Panc1 (cell line): ENCODE measurements around the gene LHPP. TPM values are rescaled to one million over a fixed set of nuclear protein-coding genes. Genes with fewer than 3 reads are reported as not detected.

Source experiments
- ATAC-seq: fragments of 200-7000 bp; cut with Tn5 transposase; 2 replicates; pipeline ENCODE4 v1.9.1; 2020; ENCODE audit warnings: mild to moderate bottlenecking, moderate library complexity
- BruUV-seq: library from RNA; stranded (reverse); fragments of 400-500 nt; replicated peaks from 2 replicates; lab custom pipeline; 2021; lab: Mats Ljungman, UMichigan
- CTCF ChIA-PET: fragments of 300-600 bp; sonication (Branson Sonifier 250); formaldehyde crosslinking; loops from one replicate; lab custom pipeline; 2022; ENCODE audit warnings: antibody characterized with exemption; lab: Charles Lee
- POLR2A ChIA-PET: fragments of 300-600 bp; sonication (Branson Sonifier 250); formaldehyde crosslinking; loops from one replicate; lab custom pipeline; 2022; ENCODE audit warnings: antibody characterized with exemption; lab: Charles Lee
- DNase-seq: peaks from one replicate; pipeline ENCODE4 v3.0.0-alpha.2; 2010; ENCODE audit warnings: low read depth, low spot score
- H3K27ac ChIP-seq: 2 replicates; pipeline ENCODE4 v1.5.1; 2011; ENCODE audit warnings: mild to moderate bottlenecking, low read length, inconsistent platforms
- H3K27me3 ChIP-seq: fragments of 200-500 bp; sonication (Bioruptor generic); 2 replicates; pipeline ENCODE4 v1.6.0; 2014; ENCODE audit warnings: low read length, inconsistent platforms; ENCODE audit not compliant: control insufficient read depth, insufficient read depth
- H3K36me3 ChIP-seq: fragments of 200-500 bp; sonication (Bioruptor generic); 2 replicates; pipeline ENCODE4 v1.5.1; 2014; ENCODE audit warnings: inconsistent platforms, mild to moderate bottlenecking, low read length, moderate library complexity; ENCODE audit not compliant: control insufficient read depth, insufficient read depth
- H3K4me1 ChIP-seq: 2 replicates; pipeline ENCODE4 v1.5.1; 2011; ENCODE audit warnings: inconsistent platforms, mild to moderate bottlenecking, low read length, moderate library complexity; ENCODE audit not compliant: control insufficient read depth, insufficient read depth
- H3K4me3 ChIP-seq, 2 experiments: 2 replicates each; pipeline ENCODE4 v1.5.1; 2011 to 2012; ENCODE audit warnings: low read depth in 2 of 2, low read length in 2 of 2, mild to moderate bottlenecking in 2 of 2, inconsistent platforms in 1 of 2, moderate library complexity in 1 of 2
- H3K9me3 ChIP-seq: fragments of 200-500 bp; sonication (Bioruptor generic); 2 replicates; pipeline ENCODE4 v1.5.1; 2014; ENCODE audit warnings: low read depth, mild to moderate bottlenecking, inconsistent platforms, low read length, moderate library complexity; ENCODE audit not compliant: control insufficient read depth, insufficient read depth
- CTCF ChIP-seq: fragments of 450-650 bp; IDR thresholded peaks from 2 replicates; pipeline ENCODE4 v1.5.1; 2017; ENCODE audit warnings: mild to moderate bottlenecking
- POLR2AphosphoS5 ChIP-seq: IDR thresholded peaks from 2 replicates; pipeline ENCODE4 v1.6.1; 2012; ENCODE audit warnings: mild to moderate bottlenecking, low read depth, low read length, moderate library complexity
- REST ChIP-seq, 2 experiments: IDR thresholded peaks; 2 replicates each; pipeline ENCODE4 v1.6.1; 2011 to 2012; ENCODE audit warnings: low read depth in 2 of 2, control low read depth in 1 of 2, low read length in 1 of 2, mild to moderate bottlenecking in 1 of 2, moderate library complexity in 1 of 2; ENCODE audit not compliant: insufficient read depth in 1 of 2
- SIN3A ChIP-seq: IDR thresholded peaks from 2 replicates; pipeline ENCODE4 v1.6.1; 2012; ENCODE audit warnings: low read depth, mild to moderate bottlenecking, low read length, moderate library complexity, borderline replicate concordance; ENCODE audit not compliant: insufficient read depth
- TCF7L2 ChIP-seq: IDR thresholded peaks from 2 replicates; pipeline ENCODE4 v1.6.1; 2011; ENCODE audit warnings: mild to moderate bottlenecking, low read depth, low read length, inconsistent platforms
- in situ Hi-C: cut with HindIII; loops from 2 replicates; pipeline ENCODE4 v1.10.0; 2016; ENCODE audit warnings: low sequenced_read_pairs, low pct_unique_long_range_greater_than_20kb
- intact Hi-C: fragments of 100-400 bp; cut with micrococcal nuclease; formaldehyde crosslinking; loops from one replicate; pipeline ENCODE4 v1.10.0; 2022; ENCODE audit not compliant: unreplicated experiment
- total RNA-seq: library from RNA; stranded (reverse); gene quantifications from one replicate; pipeline ENCODE4 v1.2.1, GENCODE V29; 2021; ENCODE audit not compliant: unreplicated experiment

LHPP gene
- total RNA-seq, 1 experiment from 2014 or later, result 15.0 TPM

- BruUV-seq, result no TSS peak
- TF ChIP-seq SIN3A, result no peak
- TF ChIP-seq POLR2AphosphoS5, result no peak
- ATAC-seq (no peak), DNase-seq (no peak)
- H3K9me3 ChIP-seq, result no peaks in the 10 kb centered on the region
- H3K4me3 ChIP-seq, result no peak overlapping the region
- intact Hi-C loops (no loop called here), in situ Hi-C loops (no loop called here)
- no peaks in the 10 kb centered on the region for H3K36me3 ChIP-seq
- CTCF ChIA-PET, result no interaction called here
- peaks cover 2% of the 10 kb centered on the region; the same call in 1 of the 2 replicates for H3K27me3 ChIP-seq
- no peaks in the 10 kb centered on the region for H3K4me1 ChIP-seq
- POLR2A ChIA-PET, result no interaction called here
- no peak overlapping the region for H3K27ac ChIP-seq
Measured at GRCh38 chr10:124425227-124425962, 36.2 kb upstream of the LHPP start.

DNA sequence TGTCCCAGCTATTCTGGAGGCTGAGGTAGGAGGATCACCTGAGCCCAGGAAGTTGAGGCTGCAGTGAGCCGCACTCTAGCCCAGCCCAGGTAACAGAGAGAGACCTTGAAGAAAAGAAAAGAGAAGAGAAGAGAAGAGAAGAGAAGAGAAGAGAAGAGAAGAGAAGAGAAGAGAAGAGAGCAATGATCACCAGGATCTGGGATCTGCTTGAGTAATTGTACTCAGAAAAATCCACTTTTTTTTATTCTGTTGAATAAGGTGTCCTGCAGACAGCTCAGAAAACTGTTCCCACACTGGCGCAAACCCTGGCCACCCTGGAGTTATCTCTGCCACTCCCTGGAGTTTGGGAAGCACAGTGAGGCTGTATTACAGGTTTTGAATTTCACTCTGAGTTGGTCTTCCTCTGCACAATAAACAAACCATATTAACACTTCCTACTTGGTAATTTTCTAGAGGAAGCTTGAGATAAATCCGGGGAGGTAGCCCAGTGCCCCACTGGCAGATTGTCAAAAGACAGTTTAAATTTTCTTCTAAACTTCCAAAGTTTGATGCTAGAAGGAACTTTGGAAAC lies 33.3 kb upstream of the LHPP start:
- ATAC-seq (no peak), DNase-seq (no peak)
- Histone ChIP-seq H3K36me3 (no peaks in the 10 kb centered on the region), H3K4me3 (no peak overlapping the region), H3K27ac (no peak overlapping the region), H3K4me1 (no peaks in the 10 kb centered on the region), H3K9me3 (no peaks in the 10 kb centered on the region), H3K27me3 (peaks cover 2% of the 10 kb centered on the region; the same call in 1 of the 2 replicates)
- ChIA-PET CTCF (no interaction called here), POLR2A (no interaction called here)
- BruUV-seq, result no TSS peak
- in situ Hi-C loops (no loop called here), intact Hi-C loops (no loop called here)
- no peak for TF ChIP-seq REST (IDR thresholded peaks at IDR 0.05; ENCODE audit: insufficient read depth in 1 of 2, low read depth in 2 of 2, low read length in 1 of 2)
- TF ChIP-seq CTCF, result no peak
- TF ChIP-seq SIN3A, result no peak
- TF ChIP-seq TCF7L2, result no peak
- TF ChIP-seq POLR2AphosphoS5, result no peak

- Histone ChIP-seq H3K27me3 (no peaks in the 10 kb centered on the region; the same call in 1 of the 2 replicates), H3K36me3 (no peaks in the 10 kb centered on the region), H3K9me3 (no peaks in the 10 kb centered on the region), H3K4me3 (no peak overlapping the region), H3K27ac (no peak overlapping the region), H3K4me1 (no peaks in the 10 kb centered on the region)
- POLR2A ChIA-PET, result no interaction called here
- no peak for ATAC-seq
- no peak for TF ChIP-seq SIN3A
- TF ChIP-seq POLR2AphosphoS5, result no peak
- TF ChIP-seq CTCF, result no peak
- TF ChIP-seq TCF7L2, result no peak
- TF ChIP-seq REST (IDR thresholded peaks at IDR 0.05; ENCODE audit: insufficient read depth in 1 of 2, low read depth in 2 of 2, low read length in 1 of 2), result no peak
- in situ Hi-C loops, result no loop called here
- intact Hi-C loops, result no loop called here
- DNase-seq, result no peak
- CTCF ChIA-PET, result no interaction called here
- no TSS peak for BruUV-seq
Measured at GRCh38 chr10:124429576-124429975, 32.0 kb upstream of the LHPP start.
